Erythroblast (primary cell): ENCODE measurements around the gene TCL1B.

ENCODE experiments used
- GATA1 ChIP-seq: IDR thresholded peaks from 2 replicates; pipeline ENCODE4 v1.6.1; 2011; ENCODE audit warnings: low read depth, mild to moderate bottlenecking, control low read depth, low read length, moderate library complexity
- POLR2A ChIP-seq: IDR thresholded peaks from 2 replicates; pipeline ENCODE4 v1.6.1; 2011; ENCODE audit warnings: mild to moderate bottlenecking, low read length

- TF ChIP-seq POLR2A: no peak
- TF ChIP-seq GATA1: no peak
These were observed 4.6 kb downstream of the TCL1B start for GRCh38 chr14:95690815-95691214.
